HepG2 (cell line): ENCODE data around the gene BEGAIN. TPM values are rescaled to one million over a fixed set of nuclear protein-coding genes. Genes with fewer than 3 reads are reported as not detected.

ENCODE experiments used
- ATAC-seq: fragments of 200-7000 bp; cut with Tn5 transposase; 3 replicates; pipeline ENCODE4 v1.9.1; 2020; ENCODE audit warnings: mild to moderate bottlenecking, moderate library complexity
- BruUV-seq: library from RNA; stranded (reverse); fragments of 400-500 nt; replicated peaks from 2 replicates; lab custom pipeline; 2021; lab: Mats Ljungman, UMichigan
- CTCF ChIA-PET: fragments of 300-600 bp; formaldehyde crosslinking; extraction: SDS; loops from one replicate; lab custom pipeline; 2021; ENCODE audit warnings: low total read pairs, inconsistent platforms, low intra/inter-chr PET ratio; lab: Yijun Ruan, JAX
- POLR2A ChIA-PET: fragments of 350-600 bp; sonication (Branson Sonifier 250); formaldehyde crosslinking; loops from one replicate; lab custom pipeline; 2020; ENCODE audit warnings: antibody characterized with exemption, inconsistent platforms; lab: Yijun Ruan, JAX
- DNase-seq: peaks from one replicate; pipeline ENCODE4 v3.0.0-alpha.2; 2015; ENCODE audit warnings: low spot score
- FAIRE-seq: peaks from 3 replicates; lab custom pipeline; 2011; peaks lifted over from hg19 to GRCh38; lab: Jason Lieb, UNC
- H2AFZ ChIP-seq: one replicate; pipeline ENCODE4 v1.6.1; 2011; ENCODE audit warnings: low read length, inconsistent platforms
- H3K27ac ChIP-seq: fragments of 300-600 bp; 3 replicates; pipeline ENCODE4 v1.8.0; 2011; ENCODE audit warnings: mixed run types, mild to moderate bottlenecking, mixed read lengths, low read length, inconsistent platforms; ENCODE audit not compliant: insufficient read depth; ENCODE audit errors: extremely low read length
- H3K27me3 ChIP-seq, 2 experiments: fragments of 200-600 bp in 1 of 2; 2 replicates in 1 of 2; 3 replicates in 1 of 2; pipeline versions ENCODE4 v1.6.0 to v1.8.0; 2011; ENCODE audit warnings: low read length in 2 of 2, mild to moderate bottlenecking in 2 of 2, moderate library complexity in 2 of 2, inconsistent platforms in 1 of 2; ENCODE audit not compliant: insufficient read depth in 2 of 2, control insufficient read depth in 1 of 2
- H3K36me3 ChIP-seq, 2 experiments: fragments of 200-600 bp in 1 of 2; replicated peaks in 1 of 2; 2 replicates in 1 of 2; 3 replicates in 1 of 2; pipeline versions ENCODE4 v1.5.1 to v1.8.0; 2011; ENCODE audit warnings: low read length in 2 of 2, inconsistent platforms in 1 of 2; ENCODE audit not compliant: insufficient read depth in 2 of 2, control insufficient read depth in 1 of 2
- H3K4me1 ChIP-seq: 2 replicates; pipeline ENCODE4 v1.5.1; 2012; ENCODE audit warnings: low read length, inconsistent platforms; ENCODE audit not compliant: insufficient read depth
- H3K4me2 ChIP-seq: 2 replicates; pipeline ENCODE4 v1.6.0; 2011; ENCODE audit warnings: low read depth, low read length, inconsistent platforms
- H3K4me3 ChIP-seq, 3 experiments: fragments of 200-600 bp in 1 of 3; sonication (generic), shearing (Covaris generic) in 1 of 3; replicated peaks in 1 of 3; 2 replicates each; pipeline ENCODE4 v1.5.1; 2011 to 2016; ENCODE audit warnings: low read length in 3 of 3, inconsistent platforms in 2 of 3, low read depth in 2 of 3, mild to moderate bottlenecking in 2 of 3, control low read depth in 1 of 3, mixed read lengths in 1 of 3; ENCODE audit not compliant: insufficient read depth in 1 of 3
- H3K79me2 ChIP-seq: one replicate; pipeline ENCODE4 v1.6.1; 2011; ENCODE audit warnings: low read length, inconsistent platforms; ENCODE audit not compliant: insufficient read depth
- H3K9ac ChIP-seq: 2 replicates; pipeline ENCODE4 v1.6.0; 2011; ENCODE audit warnings: mild to moderate bottlenecking, low read depth, low read length, inconsistent platforms; ENCODE audit not compliant: insufficient read depth
- H3K9me3 ChIP-seq: 2 replicates; pipeline ENCODE4 v1.5.1; 2012; ENCODE audit warnings: mild to moderate bottlenecking, low read length
- H4K20me1 ChIP-seq: 2 replicates; pipeline ENCODE4 v1.6.0; 2011; ENCODE audit warnings: inconsistent platforms, mild to moderate bottlenecking, low read length, moderate library complexity; ENCODE audit not compliant: insufficient read depth
- AKAP8 ChIP-seq: sonication (generic); formaldehyde crosslinking; IDR thresholded peaks from 2 replicates; pipeline ENCODE4 v1.5.1; 2020; ENCODE audit warnings: mild to moderate bottlenecking, missing genetic modification reagents
- ATAD3A ChIP-seq: sonication (generic); formaldehyde crosslinking; IDR thresholded peaks from 2 replicates; pipeline ENCODE4 v1.4.0; 2020; ENCODE audit warnings: missing genetic modification reagents
- CEBPZ ChIP-seq: IDR thresholded peaks from 2 replicates; pipeline ENCODE4 v1.6.1; 2012; ENCODE audit warnings: low read length, improper control_type of control experiment
- FOSL1 ChIP-seq: sonication (generic); formaldehyde crosslinking; IDR thresholded peaks from 2 replicates; pipeline ENCODE4 v1.9.0; 2021; ENCODE audit warnings: missing genetic modification reagents, borderline replicate concordance
- IRF1 ChIP-seq: sonication (generic); formaldehyde crosslinking; IDR thresholded peaks from 2 replicates; pipeline ENCODE4 v1.4.0; 2020; ENCODE audit warnings: low read depth, mild to moderate bottlenecking, missing genetic modification reagents
- JDP2 ChIP-seq: sonication (generic); formaldehyde crosslinking; IDR thresholded peaks from 2 replicates; pipeline ENCODE4 v1.8.1; 2022; ENCODE audit warnings: missing genetic modification reagents, borderline replicate concordance
- MLLT10 ChIP-seq: sonication (generic); formaldehyde crosslinking; IDR thresholded peaks from 2 replicates; pipeline ENCODE4 v1.4.0; 2020; ENCODE audit warnings: missing genetic modification reagents
- MTF2 ChIP-seq: sonication (generic); formaldehyde crosslinking; IDR thresholded peaks from 2 replicates; pipeline ENCODE4 v1.5.0; 2020; ENCODE audit warnings: missing genetic modification reagents, borderline replicate concordance
- PRMT3 ChIP-seq: sonication (generic); formaldehyde crosslinking; IDR thresholded peaks from 2 replicates; pipeline ENCODE4 v1.8.1; 2022; ENCODE audit warnings: low read depth, mild to moderate bottlenecking, moderate library complexity, missing genetic modification reagents, borderline replicate concordance
- RBM39 ChIP-seq: fragments of 200-400 bp; formaldehyde crosslinking; IDR thresholded peaks from one replicate; pipeline ENCODE4 v1.6.1; 2018; ENCODE audit warnings: antibody characterized with exemption, mild to moderate bottlenecking, low read depth, low read length; ENCODE audit not compliant: poor library complexity, severe bottlenecking
- SETDB1 ChIP-seq: sonication (generic); formaldehyde crosslinking; IDR thresholded peaks from 2 replicates; pipeline ENCODE4 v1.5.1; 2020; ENCODE audit warnings: missing genetic modification reagents, mild to moderate bottlenecking, borderline replicate concordance
- ZBTB26 ChIP-seq: IDR thresholded peaks from 2 replicates; pipeline ENCODE4 v1.6.1; 2016; ENCODE audit warnings: missing compliant biosample characterization, missing genetic modification reagents, borderline replicate concordance
- ZNF234 ChIP-seq: sonication (generic); formaldehyde crosslinking; conservative IDR thresholded peaks from 2 replicates; pipeline ENCODE4 v1.5.1; 2020; ENCODE audit warnings: mild to moderate bottlenecking, missing genetic modification reagents
- ZNF30 ChIP-seq: sonication (generic); formaldehyde crosslinking; IDR thresholded peaks from 2 replicates; pipeline ENCODE4 v1.5.0; 2020; ENCODE audit warnings: mild to moderate bottlenecking, missing genetic modification reagents
- ZNF704 ChIP-seq: sonication (generic); formaldehyde crosslinking; IDR thresholded peaks from 2 replicates; pipeline ENCODE4 v1.8.1; 2023; ENCODE audit warnings: mild to moderate bottlenecking, inconsistent platforms, moderate library complexity, missing genetic modification reagents, borderline replicate concordance
- ZSCAN5A ChIP-seq: sonication (generic); formaldehyde crosslinking; IDR thresholded peaks from 2 replicates; pipeline ENCODE4 v1.8.0; 2022; ENCODE audit warnings: mild to moderate bottlenecking, missing genetic modification reagents, borderline replicate concordance
- WGBS: methylation state at CpG from one replicate; pipeline ENCODE4 v1.1.6; 2017; ENCODE audit warnings: low lambda C conversion rate; 5-methylcytosine and 5-hydroxymethylcytosine counted together
- in situ Hi-C: cut with HindIII; loops from 2 replicates; pipeline ENCODE4 v1.10.0; 2017; ENCODE audit warnings: low pct_unique_long_range_greater_than_20kb; ENCODE audit not compliant: extremely low pct_ligation_motif_present
- intact Hi-C: fragments of 100-400 bp; cut with micrococcal nuclease; formaldehyde crosslinking; loops from one replicate; pipeline ENCODE4 v1.10.0; 2022; ENCODE audit not compliant: unreplicated experiment
- polyA plus RNA-seq, 8 experiments: library from polyadenylated mRNA; depleted of rRNA in 3 of 8; stranded (reverse) in 7 of 8; unstranded in 1 of 8; fragments of >200 nt; fragmentation: Illumina TruSeq in 4 of 8; extraction: Trizol in 4 of 8; gene quantifications; 2 replicates each; pipeline versions ENCODE4 v1.2.1 to v1.2.3, GENCODE V29; 2011 to 2016; ENCODE audit warnings: low read depth in 4 of 8, missing spikeins in 1 of 8, mixed read lengths in 1 of 8; ENCODE audit not compliant: insufficient read depth in 1 of 8
- total RNA-seq, 5 experiments: library from RNA; depleted of rRNA; stranded (reverse); fragments of >200 nt; fragmentation: Illumina TruSeq; extraction: Trizol; gene quantifications; 2 replicates each; pipeline ENCODE4 v1.2.3, GENCODE V29; 2016; ENCODE audit warnings: low read depth in 1 of 5

Gene BEGAIN
- total and polyA plus RNA-seq, 2 of the 13 experiments (the other 11 are each of a cell fraction or from before 2014, with no cell fraction given): not detected

GRCh38 chr14:100566586-100566985 lies 20.6 kb downstream of the BEGAIN start (continued):
- TF ChIP-seq ZSCAN5A (CRISPR knock-in tag): no peak
- TF ChIP-seq AKAP8 (CRISPR knock-in tag): no peak
- TF ChIP-seq MTF2 (CRISPR knock-in tag): no peak
- TF ChIP-seq ZNF30 (CRISPR knock-in tag): no peak
- TF ChIP-seq ZNF234 (CRISPR knock-in tag): no peak
- no peak for TF ChIP-seq RBM39
- no peak for TF ChIP-seq JDP2 (CRISPR knock-in tag)
- TF ChIP-seq SETDB1 (CRISPR knock-in tag): no peak
- TF ChIP-seq ATAD3A (CRISPR knock-in tag): no peak
- no peak for TF ChIP-seq ZBTB26
- no peak for TF ChIP-seq FOSL1 (CRISPR knock-in tag)

GRCh38 chr14:100566119-100566518 lies 21.1 kb downstream of the BEGAIN start:
- H3K27me3 ChIP-seq: peaks cover 22 to 87% of the 10 kb centered on the region in 2 experiments
- CTCF ChIA-PET: no interaction called here
- TF ChIP-seq CEBPZ (no peak), MLLT10 (CRISPR knock-in tag) (no peak), IRF1 (CRISPR knock-in tag) (no peak), PRMT3 (CRISPR knock-in tag) (no peak), ZNF704 (CRISPR knock-in tag) (no peak)

More at GRCh38 chr14:100566119-100566518, 21.1 kb downstream of the BEGAIN start:
- ATAC-seq: no peak
- no peak overlapping the region for H3K4me2 ChIP-seq
- BruUV-seq: no TSS peak
- intact Hi-C loops (no loop called here), in situ Hi-C loops (no loop called here)
- FAIRE-seq: no peak
- H3K4me1 ChIP-seq: no peaks in the 10 kb centered on the region
- no peak overlapping the region for H3K9ac ChIP-seq
- no peak overlapping the region for H3K4me3 ChIP-seq
- DNase-seq: no peak
- WGBS: 80% methylated on average over 1 of the region's 11 CpGs
- POLR2A ChIA-PET: no interaction called here
- H3K9me3 ChIP-seq: no peaks in the 10 kb centered on the region
- H3K36me3 ChIP-seq: no peaks in the 10 kb centered on the region
- no peak overlapping the region for H3K27ac ChIP-seq
- no peaks in the 10 kb centered on the region for H3K79me2 ChIP-seq
- no peak overlapping the region for H2AFZ ChIP-seq
- no peaks in the 10 kb centered on the region for H4K20me1 ChIP-seq
